HEK293T (cell line): ENCODE measurements around the gene VPS26B.

Source experiments
- CTCF ChIA-PET: fragments of 350-600 bp; formaldehyde crosslinking; extraction: SDS; loops from one replicate; lab custom pipeline; 2021; ENCODE audit warnings: antibody characterized with exemption, inconsistent platforms; lab: Yijun Ruan, JAX
- POLR2A ChIA-PET: fragments of 350-600 bp; formaldehyde crosslinking; extraction: SDS; loops from one replicate; lab custom pipeline; 2020; ENCODE audit warnings: antibody characterized with exemption, inconsistent platforms; lab: Yijun Ruan, JAX
- DNase-seq: peaks from one replicate; pipeline ENCODE4 v3.0.0; 2012; ENCODE audit warnings: mixed read lengths; ENCODE audit errors: extremely low spot score
- ARNT ChIP-seq: fragments of 450-650 bp; IDR thresholded peaks from 2 replicates; pipeline ENCODE4 v1.6.1; 2017; ENCODE audit warnings: mild to moderate bottlenecking
- BHLHE40 ChIP-seq: fragments of 450-650 bp; IDR thresholded peaks from 2 replicates; pipeline ENCODE4 v1.6.1; 2016; ENCODE audit warnings: mild to moderate bottlenecking, moderate library complexity, borderline replicate concordance
- CTBP1 ChIP-seq: fragments of 450-650 bp; IDR thresholded peaks from 2 replicates; pipeline ENCODE4 v1.6.1; 2016; ENCODE audit warnings: borderline replicate concordance
- ELF4 ChIP-seq: fragments of 450-650 bp; IDR thresholded peaks from 2 replicates; pipeline ENCODE4 v1.6.1; 2017; ENCODE audit warnings: antibody characterized with exemption
- FOXA1 ChIP-seq: fragments of 450-650 bp; IDR thresholded peaks from 2 replicates; pipeline ENCODE4 v1.6.1; 2016; ENCODE audit warnings: mild to moderate bottlenecking
- FOXK2 ChIP-seq: fragments of 450-650 bp; IDR thresholded peaks from 2 replicates; pipeline ENCODE4 v1.6.1; 2016; ENCODE audit warnings: mild to moderate bottlenecking
- FOXM1 ChIP-seq: fragments of 450-650 bp; IDR thresholded peaks from 2 replicates; pipeline ENCODE4 v1.6.1; 2017; ENCODE audit warnings: mild to moderate bottlenecking, borderline replicate concordance
- HDGF ChIP-seq: fragments of 450-650 bp; IDR thresholded peaks from 2 replicates; pipeline ENCODE4 v1.6.1; 2017; ENCODE audit warnings: antibody characterized with exemption, borderline replicate concordance
- L3MBTL2 ChIP-seq: fragments of 450-650 bp; conservative IDR thresholded peaks from 2 replicates; pipeline ENCODE4 v1.6.1; 2016; ENCODE audit warnings: mild to moderate bottlenecking
- LEF1 ChIP-seq: fragments of 450-650 bp; IDR thresholded peaks from 2 replicates; pipeline ENCODE4 v1.6.1; 2017; ENCODE audit warnings: mild to moderate bottlenecking, borderline replicate concordance
- NFRKB ChIP-seq: fragments of 450-650 bp; IDR thresholded peaks from 2 replicates; pipeline ENCODE4 v1.6.1; 2016; ENCODE audit warnings: mild to moderate bottlenecking, moderate library complexity
- SP1 ChIP-seq: fragments of 450-650 bp; IDR thresholded peaks from 2 replicates; pipeline ENCODE4 v1.6.1; 2017
- TARDBP ChIP-seq: fragments of 450-650 bp; IDR thresholded peaks from 2 replicates; pipeline ENCODE4 v1.6.1; 2016
- ZNF384 ChIP-seq: fragments of 450-650 bp; IDR thresholded peaks from 2 replicates; pipeline ENCODE4 v1.6.1; 2016

Gene VPS26B

GRCh38 chr11:134292661-134293060, 68.2 kb downstream of the VPS26B start:
- DNase-seq = no peak
- TF ChIP-seq BHLHE40 = no peak
- no peak for TF ChIP-seq ZNF384
- TF ChIP-seq LEF1 = no peak
- TF ChIP-seq HDGF = no peak
- ChIA-PET CTCF (no interaction called here), POLR2A (no interaction called here)

- TF ChIP-seq BHLHE40 (no peak), FOXA1 (no peak), FOXK2 (no peak), TARDBP (no peak), CTBP1 (no peak), FOXM1 (no peak), HDGF (no peak), ZNF384 (no peak)
- ChIA-PET POLR2A (no interaction called here), CTCF (no interaction called here)
- no peak for DNase-seq
Measured at GRCh38 chr11:134293119-134294113, 68.9 kb downstream of the VPS26B start.

- TF ChIP-seq FOXM1 (no peak), FOXK2 (no peak), TARDBP (no peak), ELF4 (no peak), FOXA1 (no peak), HDGF (no peak), LEF1 (no peak), BHLHE40 (no peak), L3MBTL2 (no peak), NFRKB (no peak), SP1 (no peak), ARNT (no peak)
- ChIA-PET CTCF (no interaction called here), POLR2A (no interaction called here)
- DNase-seq = no peak
Measured at GRCh38 chr11:134294664-134295063, 70.2 kb downstream of the VPS26B start.
